GM12878 (cell line): ENCODE results near the gene TACC2. TPM values are rescaled to one million over a fixed set of nuclear protein-coding genes. Genes with fewer than 3 reads are reported as not detected.
A peak's percentile ranks its signal among the peaks of the same experiment; 100 is the strongest.

ENCODE experiments used
- ATAC-seq: fragments of 200-7000 bp; cut with Tn5 transposase; 3 replicates; pipeline ENCODE4 v1.9.1; 2020; ENCODE audit warnings: mild to moderate bottlenecking, moderate library complexity
- BruUV-seq: library from RNA; stranded (reverse); fragments of 400-500 nt; replicated peaks from 2 replicates; lab custom pipeline; 2021; lab: Mats Ljungman, UMichigan
- CTCF ChIA-PET: fragments of 300-600 bp; sonication (Branson Sonifier 250); formaldehyde crosslinking; extraction: SDS; loops from one replicate; lab custom pipeline; 2021; ENCODE audit warnings: inconsistent platforms; lab: Yijun Ruan, JAX
- POLR2A ChIA-PET: fragments of 350-600 bp; formaldehyde crosslinking; extraction: SDS; loops from one replicate; lab custom pipeline; 2021; ENCODE audit warnings: inconsistent platforms; lab: Charles Lee
- RAD21 ChIA-PET: fragments of 300-600 bp; sonication (Branson Sonifier 250); formaldehyde crosslinking; loops from one replicate; lab custom pipeline; 2023; ENCODE audit warnings: antibody characterized with exemption; ENCODE audit not compliant: unreplicated experiment; lab: Charles Lee
- SMC1A ChIA-PET: fragments of 300-600 bp; sonication (Branson Sonifier 250); formaldehyde crosslinking; loops from one replicate; lab custom pipeline; 2023; ENCODE audit not compliant: unreplicated experiment, uncharacterized antibody; lab: Charles Lee
- DNase-seq: peaks from one replicate; pipeline ENCODE4 v3.0.0-alpha.2; 2011; ENCODE audit warnings: low read depth, low spot score
- FAIRE-seq: peaks from 3 replicates; lab custom pipeline; 2011; peaks lifted over from hg19 to GRCh38; lab: Jason Lieb, UNC
- H2AFZ ChIP-seq: 2 replicates; pipeline ENCODE4 v1.6.0; 2011; ENCODE audit warnings: low read depth, low read length, control low read depth; ENCODE audit not compliant: control insufficient read depth
- H3K27ac ChIP-seq: 2 replicates; pipeline ENCODE4 v1.5.1; 2011; ENCODE audit warnings: control low read depth; ENCODE audit not compliant: control insufficient read depth, insufficient read depth
- H3K27me3 ChIP-seq, 2 experiments: replicated peaks in 1 of 2; 2 replicates each; pipeline versions ENCODE4 v1.6.0 to v1.6.1; 2011; ENCODE audit warnings: low read length in 1 of 2; ENCODE audit not compliant: control insufficient read depth in 2 of 2, insufficient read depth in 2 of 2
- H3K36me3 ChIP-seq, 2 experiments: 2 replicates each; pipeline ENCODE4 v1.5.1; 2011; ENCODE audit warnings: low read length in 1 of 2; ENCODE audit not compliant: control insufficient read depth in 2 of 2, insufficient read depth in 2 of 2
- H3K4me1 ChIP-seq: 2 replicates; pipeline ENCODE4 v1.6.1; 2011; ENCODE audit warnings: mild to moderate bottlenecking, low read length, moderate library complexity, mixed read lengths; ENCODE audit not compliant: control insufficient read depth, insufficient read depth
- H3K4me2 ChIP-seq: 2 replicates; pipeline ENCODE4 v1.6.0; 2011; ENCODE audit warnings: control low read depth; ENCODE audit not compliant: control insufficient read depth, insufficient read depth
- H3K4me3 ChIP-seq: fragments of 200-600 bp; sonication (generic); 2 replicates; pipeline ENCODE4 v1.5.1; 2016
- H3K79me2 ChIP-seq: 2 replicates; pipeline ENCODE4 v1.6.0; 2011; ENCODE audit warnings: low read length; ENCODE audit not compliant: control insufficient read depth, insufficient read depth
- H3K9ac ChIP-seq: 2 replicates; pipeline ENCODE4 v1.8.0; 2011; ENCODE audit warnings: low read length, control low read depth, mixed read lengths; ENCODE audit not compliant: control insufficient read depth, insufficient read depth
- H3K9me3 ChIP-seq: replicated peaks from 3 replicates; pipeline ENCODE4 v1.5.1; 2011; ENCODE audit warnings: mild to moderate bottlenecking, low read length; ENCODE audit not compliant: control insufficient read depth, insufficient read depth
- H4K20me1 ChIP-seq: 2 replicates; pipeline ENCODE4 v1.6.0; 2011; ENCODE audit not compliant: control insufficient read depth, insufficient read depth
- CHD4 ChIP-seq: fragments of 200-600 bp; sonication (generic); IDR thresholded peaks from 2 replicates; pipeline ENCODE4 v1.6.1; 2016; ENCODE audit warnings: mild to moderate bottlenecking
- CTCF ChIP-seq, 3 experiments: IDR thresholded peaks in 2 of 3; conservative IDR thresholded peaks in 1 of 3; 2 replicates each; pipeline ENCODE4 v1.5.1; 2011; ENCODE audit warnings: low read depth in 3 of 3, low read length in 3 of 3, mild to moderate bottlenecking in 3 of 3, control low read depth in 2 of 3, moderate library complexity in 2 of 3, inconsistent platforms in 1 of 3, mixed read lengths in 1 of 3; ENCODE audit not compliant: control insufficient read depth in 2 of 3, insufficient read depth in 1 of 3; ENCODE audit errors: extremely low read depth in 1 of 3
- FOXK2 ChIP-seq: fragments of 450-650 bp; IDR thresholded peaks from 2 replicates; pipeline ENCODE4 v1.6.1; 2017; ENCODE audit warnings: mild to moderate bottlenecking, moderate library complexity
- FOXM1 ChIP-seq: IDR thresholded peaks from 2 replicates; pipeline ENCODE4 v1.6.1; 2012; ENCODE audit warnings: low read depth, mild to moderate bottlenecking, inconsistent platforms, low read length, moderate library complexity
- IRF3 ChIP-seq: fragments of 450-650 bp; IDR thresholded peaks from 2 replicates; pipeline ENCODE4 v1.6.1; 2014; ENCODE audit warnings: mild to moderate bottlenecking
- NR2C1 ChIP-seq: fragments of 450-650 bp; IDR thresholded peaks from 2 replicates; pipeline ENCODE4 v1.6.1; 2017; ENCODE audit warnings: antibody characterized with exemption, mild to moderate bottlenecking, moderate library complexity
- PML ChIP-seq: IDR thresholded peaks from 2 replicates; pipeline ENCODE4 v1.6.1; 2012; ENCODE audit warnings: low read length, inconsistent platforms
- WGBS: methylation state at CpG from one replicate; pipeline ENCODE4 v1.1.6; 2016; ENCODE audit warnings: low lambda C conversion rate; ENCODE audit not compliant: insufficient replicate concordance, insufficient coverage; ENCODE audit errors: missing lambda C conversion rate; 5-methylcytosine and 5-hydroxymethylcytosine counted together
- in situ Hi-C: fragments of 300-500 bp; cut with MboI; formaldehyde crosslinking; loops from 9 replicates; pipeline ENCODE4 v1.14.3; 2018; ENCODE audit warnings: mixed read lengths
- intact Hi-C: fragments of 100-400 bp; cut with micrococcal nuclease; formaldehyde crosslinking; loops from one replicate; pipeline ENCODE4 v1.14.2; 2022; ENCODE audit not compliant: unreplicated experiment
- polyA plus RNA-seq, 11 experiments: library from polyadenylated mRNA; depleted of rRNA in 4 of 11; unstranded in 6 of 11; stranded (reverse) in 5 of 11; fragments of >200 nt; fragmentation: Nextera tagmentation in 4 of 11; fragmentation: Illumina TruSeq in 1 of 11; extraction: Ambion mirVana in 4 of 11; extraction: Trizol in 1 of 11; gene quantifications; 1 replicate in 1 of 11; 2 replicates in 10 of 11; pipeline versions ENCODE4 v1.2.1 to v1.2.3, GENCODE V29; 2011 to 2016; ENCODE audit warnings: inconsistent platforms in 2 of 11, missing spikeins in 2 of 11, low read depth in 1 of 11
- total RNA-seq, 4 experiments: library from RNA; depleted of rRNA in 3 of 4; stranded (reverse); fragments of >200 nt in 3 of 4; fragmentation: Illumina TruSeq in 1 of 4; extraction: Trizol in 1 of 4; gene quantifications; 2 replicates each; pipeline versions ENCODE4 v1.2.1 to v1.2.3, GENCODE V29; 2013 to 2021

Gene TACC2
- total and polyA plus RNA-seq, 10 of the 15 experiments (the other 5 are each of a cell fraction or from before 2014, with no cell fraction given) = 0.07 to 0.64 (median 0.13) TPM; not detected in 5

GRCh38 chr10:122054048-122055025 is 65.4 kb downstream of the TACC2 start:
- ChIA-PET CTCF (interaction anchor here (0.5 to 1.3 kb wide), 3 partner anchors 17 to 45 kb away, joined by 3 to 4 read pairs (median 3); no protein-coding TSS in a partner anchor), RAD21 (no interaction called here), POLR2A (no interaction called here), SMC1A (no interaction called here)
- TF ChIP-seq NR2C1 (no peak), CTCF (IDR thresholded peaks at IDR 0.05 in 2 of 3, conservative IDR thresholded peaks at IDR 0.05 in 1 of 3; ENCODE audit: control insufficient read depth in 2 of 3, extremely low read depth in 1 of 3, insufficient read depth in 1 of 3, low read depth in 3 of 3, low read length in 3 of 3) (peak; percentile 22 to 47 (median 42); a peak in 4 of 6 replicates), CHD4 (no peak), PML (no peak), FOXM1 (no peak), IRF3 (no peak), FOXK2 (no peak)
- FAIRE-seq = no peak
- no peaks in the 10 kb centered on the region for H3K4me1 ChIP-seq
- no peak overlapping the region for H3K9ac ChIP-seq
- no TSS peak for BruUV-seq
- H3K79me2 ChIP-seq = no peaks in the 10 kb centered on the region
- intact Hi-C loops = no loop called here
- no peak overlapping the region for H2AFZ ChIP-seq
- WGBS = 35% methylated on average over 15 of the region's 15 CpGs
- in situ Hi-C loops = no loop called here
- H3K36me3 ChIP-seq = no peaks in the 10 kb centered on the region
- DNase-seq = no peak
- H3K27ac ChIP-seq = no peak overlapping the region
- H4K20me1 ChIP-seq = no peaks in the 10 kb centered on the region
- H3K27me3 ChIP-seq = no peaks in the 10 kb centered on the region
- no peaks in the 10 kb centered on the region for H3K9me3 ChIP-seq
- no peak overlapping the region for H3K4me3 ChIP-seq
- peak; percentile 35; the same call in 1 of the 3 replicates for ATAC-seq
- no peak overlapping the region for H3K4me2 ChIP-seq
